SK-N-SH treated with all-trans-retinoic acid at 6 μM for 48 hours (cell line): Measurements from ENCODE around the gene YJU2.

Experiments
- ARNTL ChIP-seq: fragments of 450-650 bp; formaldehyde crosslinking; IDR thresholded peaks from 2 replicates; pipeline ENCODE4 v1.5.0; 2020; ENCODE audit warnings: low read depth, mild to moderate bottlenecking, moderate library complexity, borderline replicate concordance
- BACH2 ChIP-seq: fragments of 250-450 bp; sonication (Bioruptor Pico); IDR thresholded peaks from 2 replicates; pipeline ENCODE4 v1.9.0; 2021; ENCODE audit warnings: mild to moderate bottlenecking, borderline replicate concordance
- CREB5 ChIP-seq: fragments of 250-450 bp; sonication (Bioruptor Pico); IDR thresholded peaks from 2 replicates; pipeline ENCODE4 v1.5.1; 2020; ENCODE audit warnings: low read depth, mild to moderate bottlenecking, moderate library complexity
- CSRNP3 ChIP-seq: fragments of 250-450 bp; sonication (Bioruptor Pico); IDR thresholded peaks from 2 replicates; pipeline ENCODE4 v1.5.1; 2021; ENCODE audit warnings: mild to moderate bottlenecking, moderate library complexity
- GLIS3 ChIP-seq: fragments of 250-450 bp; sonication (Bioruptor Pico); IDR thresholded peaks from 2 replicates; pipeline ENCODE4 v1.5.0; 2020; ENCODE audit warnings: mild to moderate bottlenecking, moderate library complexity
- ISL1 ChIP-seq: fragments of 250-450 bp; sonication (Bioruptor Pico); IDR thresholded peaks from 2 replicates; pipeline ENCODE4 v2.1.2; 2022; ENCODE audit warnings: mild to moderate bottlenecking, moderate library complexity
- OSR1 ChIP-seq: fragments of 250-450 bp; sonication (Bioruptor Pico); IDR thresholded peaks from 2 replicates; pipeline ENCODE4 v1.8.0; 2022; ENCODE audit warnings: moderate library complexity, mild to moderate bottlenecking, inconsistent platforms
- RARB ChIP-seq: fragments of 250-450 bp; sonication (Bioruptor Pico); IDR thresholded peaks from 2 replicates; pipeline ENCODE4 v1.8.0; 2021; ENCODE audit warnings: mild to moderate bottlenecking, moderate library complexity
- ZC3H10 ChIP-seq: fragments of 250-450 bp; sonication (Bioruptor Pico); IDR thresholded peaks from 2 replicates; pipeline ENCODE4 v1.5.1; 2021; ENCODE audit warnings: mild to moderate bottlenecking, moderate library complexity
- ZFP3 ChIP-seq: fragments of 250-450 bp; sonication (Bioruptor Pico); IDR thresholded peaks from 2 replicates; pipeline ENCODE4 v1.5.0; 2020; ENCODE audit warnings: mild to moderate bottlenecking, moderate library complexity
- ZFP30 ChIP-seq: fragments of 450-650 bp; formaldehyde crosslinking; IDR thresholded peaks from 2 replicates; pipeline ENCODE4 v1.5.0; 2022; ENCODE audit warnings: mild to moderate bottlenecking, moderate library complexity
- ZNF70 ChIP-seq: fragments of 450-650 bp; formaldehyde crosslinking; IDR thresholded peaks from 2 replicates; pipeline ENCODE4 v1.5.0; 2020; ENCODE audit warnings: mild to moderate bottlenecking, moderate library complexity

DNA sequence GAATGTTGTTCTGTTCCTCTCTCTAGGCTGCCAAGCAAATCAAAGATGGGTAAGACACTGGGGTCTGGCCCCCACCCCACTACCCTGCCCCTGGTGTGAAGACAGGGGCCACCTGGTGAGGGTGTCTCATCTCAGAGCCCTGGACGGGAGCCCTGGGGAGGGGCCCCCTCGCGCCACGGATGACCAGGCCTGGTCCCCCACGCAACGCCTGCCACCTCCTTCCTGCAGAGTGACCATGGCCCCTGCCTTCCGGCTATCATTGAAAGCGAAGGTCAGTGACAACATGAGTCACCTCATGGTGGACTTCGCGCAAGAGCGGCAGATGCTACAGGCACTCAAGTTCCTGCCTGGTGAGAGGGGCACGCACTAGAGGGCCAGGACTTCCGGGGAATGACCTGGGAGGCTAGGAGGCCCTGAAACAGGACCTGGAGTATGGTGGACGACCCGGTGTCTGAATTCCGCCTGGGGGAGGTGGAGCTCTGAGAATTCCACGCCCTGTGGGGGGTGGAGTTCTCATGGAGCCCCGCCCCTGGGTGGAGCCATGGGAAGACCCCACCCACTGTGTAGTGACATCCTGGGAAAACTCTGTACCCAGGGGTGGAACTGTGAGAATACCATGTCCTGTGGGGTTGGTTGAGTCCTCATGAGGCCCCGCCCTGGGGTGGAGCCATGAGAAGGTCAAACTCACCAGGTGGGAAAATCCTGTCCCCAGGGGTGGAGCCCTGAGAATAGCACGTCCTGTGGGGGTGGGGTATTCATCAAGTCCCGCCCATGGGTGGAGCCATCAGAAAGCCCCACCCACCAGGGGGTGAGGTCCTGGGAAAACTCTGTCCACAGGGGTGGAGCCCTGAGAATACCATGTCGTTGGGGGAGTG, 63.6 kb downstream of the YJU2 start:
- TF ChIP-seq ARNTL (CRISPR knock-in tag) (no peak), OSR1 (CRISPR knock-in tag) (no peak), RARB (no peak), GLIS3 (CRISPR knock-in tag) (no peak), ZC3H10 (CRISPR knock-in tag) (no peak), BACH2 (CRISPR knock-in tag) (no peak), ZFP30 (CRISPR knock-in tag) (no peak), CREB5 (CRISPR knock-in tag) (no peak), CSRNP3 (CRISPR knock-in tag) (no peak), ISL1 (no peak), ZNF70 (CRISPR knock-in tag) (no peak), ZFP3 (CRISPR knock-in tag) (no peak)
